GM18502 (cell line): ENCODE results near the gene ANGEL1.

Source experiments
- ATAC-seq: cut with Tn5 transposase; IDR thresholded peaks from one replicate; pipeline ENCODE4 v1.9.1; 2021; ENCODE audit warnings: mild to moderate bottlenecking; ENCODE audit not compliant: unreplicated experiment, poor library complexity

ANGEL1 gene

GRCh38 chr14:76742185-76742584 lies 70.5 kb downstream of the ANGEL1 start:
- no peak for ATAC-seq

- ATAC-seq: no peak
Measured at GRCh38 chr14:76741074-76741473, 71.6 kb downstream of the ANGEL1 start.
